K562 (cell line): ENCODE data around the gene LIN7A. TPM values are rescaled to one million over a fixed set of nuclear protein-coding genes. Genes with fewer than 3 reads are reported as not detected.

ENCODE experiments used
- ATAC-seq: fragments of 200-7000 bp; cut with Tn5 transposase; 3 replicates; pipeline ENCODE4 v1.9.1; 2020; ENCODE audit warnings: moderate library complexity
- BruUV-seq: library from RNA; stranded (reverse); fragments of 400-500 nt; replicated peaks from 2 replicates; lab custom pipeline; 2021; lab: Mats Ljungman, UMichigan
- CTCF ChIA-PET: fragments of 300-600 bp; formaldehyde crosslinking; extraction: SDS; loops from one replicate; lab custom pipeline; 2021; ENCODE audit warnings: low intra/inter-chr PET ratio; lab: Yijun Ruan, JAX
- POLR2A ChIA-PET: fragments of 300-600, 350-650 bp; sonication (Branson Sonifier 250); formaldehyde crosslinking; extraction: SDS; loops from one replicate; lab custom pipeline; 2021; ENCODE audit warnings: antibody characterized with exemption, inconsistent platforms; lab: Yijun Ruan, JAX
- DNase-seq, 4 experiments: peaks; one replicate each; pipeline versions ENCODE4 v3.0.0 to v3.0.0-alpha.2; 2011 to 2018; ENCODE audit warnings: low spot score in 3 of 4, mixed read lengths in 3 of 4; ENCODE audit errors: extremely low read depth in 1 of 4
- FAIRE-seq: peaks from 2 replicates; lab custom pipeline; 2011; peaks lifted over from hg19 to GRCh38; lab: Jason Lieb, UNC
- H2AFZ ChIP-seq: 2 replicates; pipeline ENCODE4 v1.6.0; 2011; ENCODE audit warnings: low read depth, low read length, control low read depth, inconsistent platforms
- H3K27ac ChIP-seq: fragments of 200-600 bp; 3 replicates; pipeline ENCODE4 v1.8.0; 2011; ENCODE audit warnings: low read depth, mild to moderate bottlenecking, control low read depth, inconsistent platforms, low read length, moderate library complexity, mixed read lengths; ENCODE audit errors: extremely low read depth
- H3K27me3 ChIP-seq, 2 experiments: fragments of 300-600 bp in 1 of 2; 2 replicates in 1 of 2; 3 replicates in 1 of 2; pipeline versions ENCODE4 v1.6.0 to v1.8.0; 2011; ENCODE audit warnings: inconsistent platforms in 2 of 2, low read length in 2 of 2, mild to moderate bottlenecking in 1 of 2, mixed read lengths in 1 of 2, moderate library complexity in 1 of 2; ENCODE audit not compliant: control insufficient read depth in 2 of 2, insufficient read depth in 2 of 2
- H3K36me3 ChIP-seq: fragments of 300-600 bp; 3 replicates; pipeline ENCODE4 v1.8.0; 2011; ENCODE audit warnings: mild to moderate bottlenecking, low read length, inconsistent platforms; ENCODE audit not compliant: control insufficient read depth, insufficient read depth
- H3K4me1 ChIP-seq, 2 experiments: fragments of 200-600 bp in 1 of 2; replicated peaks in 1 of 2; 2 replicates in 1 of 2; 3 replicates in 1 of 2; pipeline versions ENCODE4 v1.5.1 to v1.8.0; 2011; ENCODE audit warnings: inconsistent platforms in 2 of 2, low read length in 2 of 2, mild to moderate bottlenecking in 1 of 2, mixed read lengths in 1 of 2, moderate library complexity in 1 of 2; ENCODE audit not compliant: control insufficient read depth in 2 of 2, insufficient read depth in 2 of 2
- H3K4me2 ChIP-seq: 2 replicates; pipeline ENCODE4 v1.6.1; 2011; ENCODE audit warnings: low read length, control low read depth, inconsistent platforms, mixed read lengths; ENCODE audit not compliant: insufficient read depth
- H3K4me3 ChIP-seq: fragments of 200-600 bp; sonication (generic), shearing (Covaris generic); 2 replicates; pipeline ENCODE4 v1.5.1; 2016; ENCODE audit warnings: control low read depth, inconsistent platforms
- H3K79me2 ChIP-seq: fragments of 200-600 bp; 3 replicates; pipeline ENCODE4 v1.8.0; 2011; ENCODE audit warnings: low read length, inconsistent platforms; ENCODE audit not compliant: control insufficient read depth, insufficient read depth
- H3K9ac ChIP-seq, 2 experiments: 2 replicates each; pipeline versions ENCODE4 v1.6.0 to v1.6.1; 2011; ENCODE audit warnings: low read depth in 2 of 2, low read length in 2 of 2, control low read depth in 1 of 2, inconsistent platforms in 1 of 2, mild to moderate bottlenecking in 1 of 2, mixed read lengths in 1 of 2; ENCODE audit not compliant: insufficient read depth in 1 of 2
- H3K9me1 ChIP-seq: one replicate; pipeline ENCODE4 v1.6.0; 2011; ENCODE audit warnings: inconsistent platforms, mild to moderate bottlenecking, low read length, moderate library complexity; ENCODE audit not compliant: control insufficient read depth, insufficient read depth
- H3K9me3 ChIP-seq: replicated peaks from 2 replicates; pipeline ENCODE4 v1.5.1; 2011; ENCODE audit warnings: low read depth, low read length, inconsistent platforms; ENCODE audit not compliant: control insufficient read depth, insufficient read depth
- H4K20me1 ChIP-seq: replicated peaks from 2 replicates; pipeline ENCODE4 v1.6.1; 2011; ENCODE audit warnings: low read length, inconsistent platforms, mixed read lengths; ENCODE audit not compliant: control insufficient read depth, insufficient read depth
- E2F3 ChIP-seq: fragments of 250-450 bp; sonication (Bioruptor Pico); IDR thresholded peaks from 2 replicates; pipeline ENCODE4 v1.4.0; 2020; ENCODE audit warnings: mild to moderate bottlenecking
- GTF2E2 ChIP-seq: fragments of 200-800 bp; sonication (Bioruptor generic); IDR thresholded peaks from 2 replicates; pipeline ENCODE4 v1.6.1; 2016; ENCODE audit warnings: missing genetic modification characterization, missing compliant biosample characterization
- ILK ChIP-seq: fragments of 450-650 bp; IDR thresholded peaks from 2 replicates; pipeline ENCODE4 v1.6.1; 2016; ENCODE audit warnings: missing genetic modification characterization, low read depth, mild to moderate bottlenecking, missing compliant biosample characterization, moderate library complexity, borderline replicate concordance
- KAT8 ChIP-seq: fragments of 450-650 bp; IDR thresholded peaks from 2 replicates; pipeline ENCODE4 v1.6.1; 2016; ENCODE audit warnings: low read depth, mild to moderate bottlenecking
- MEF2D ChIP-seq: conservative IDR thresholded peaks from 2 replicates; pipeline ENCODE4 v1.6.1; 2016; ENCODE audit warnings: low read depth, missing genetic modification characterization, missing compliant biosample characterization
- PCBP2 ChIP-seq: fragments of 200-400 bp; formaldehyde crosslinking; IDR thresholded peaks from 2 replicates; pipeline ENCODE4 v1.6.1; 2018; ENCODE audit warnings: low read length, low read depth, mild to moderate bottlenecking, moderate library complexity; ENCODE audit not compliant: poor library complexity, severe bottlenecking
- PTBP1 ChIP-seq: fragments of 200-400 bp; formaldehyde crosslinking; IDR thresholded peaks from 2 replicates; pipeline ENCODE4 v1.6.1; 2017; ENCODE audit warnings: low read depth, low read length
- RFX5 ChIP-seq: IDR thresholded peaks from 2 replicates; pipeline ENCODE4 v1.6.1; 2011; ENCODE audit warnings: low read depth, mild to moderate bottlenecking, improper control_type of control experiment, low read length
- SMARCA5 ChIP-seq: fragments of 450-650 bp; IDR thresholded peaks from 2 replicates; pipeline ENCODE4 v1.6.1; 2016
- ZEB2 ChIP-seq: fragments of 450-650 bp; IDR thresholded peaks from 2 replicates; pipeline ENCODE4 v1.6.1; 2016
- ZNF12 ChIP-seq: sonication (generic); formaldehyde crosslinking; IDR thresholded peaks from 2 replicates; pipeline ENCODE4 v1.4.0; 2020; ENCODE audit warnings: mild to moderate bottlenecking, missing genetic modification reagents
- ZNF175 ChIP-seq: fragments of 200-800 bp; sonication (Bioruptor generic); IDR thresholded peaks from 2 replicates; pipeline ENCODE4 v1.6.1; 2016; ENCODE audit warnings: low read depth, mild to moderate bottlenecking, missing genetic modification characterization, missing compliant biosample characterization
- ZNF217 ChIP-seq: sonication (generic); formaldehyde crosslinking; IDR thresholded peaks from 2 replicates; pipeline ENCODE4 v1.8.0; 2022; ENCODE audit warnings: mild to moderate bottlenecking, missing genetic modification reagents
- ZNF232 ChIP-seq: sonication (generic); formaldehyde crosslinking; IDR thresholded peaks from 2 replicates; pipeline ENCODE4 v1.8.0; 2022; ENCODE audit warnings: mild to moderate bottlenecking, missing genetic modification reagents
- ZNF282 ChIP-seq: sonication (generic); formaldehyde crosslinking; IDR thresholded peaks from 2 replicates; pipeline ENCODE4 v1.8.1; 2023; ENCODE audit warnings: missing genetic modification reagents
- WGBS: fragments of 100-300 bp; shearing (Covaris generic); methylation state at CpG from one replicate; pipeline ENCODE4 v1.1.6; 2016; ENCODE audit warnings: low coverage, mixed read lengths; ENCODE audit not compliant: insufficient coverage; ENCODE audit errors: missing lambda C conversion rate; 5-methylcytosine and 5-hydroxymethylcytosine counted together
- in situ Hi-C: fragments of 300-500 bp; cut with MboI; formaldehyde crosslinking; loops from 4 replicates; pipeline ENCODE4 v1.15.0; 2018; ENCODE audit warnings: inconsistent platforms, mixed read lengths
- intact Hi-C: fragments of 100-400 bp; cut with micrococcal nuclease; formaldehyde crosslinking; loops from 2 replicates; pipeline ENCODE4 v1.14.2; 2022
- polyA plus RNA-seq, 8 experiments: library from polyadenylated mRNA; depleted of rRNA in 4 of 8; stranded (reverse) in 5 of 8; unstranded in 3 of 8; fragments of >200 nt; fragmentation: Nextera tagmentation in 2 of 8; fragmentation: Illumina TruSeq in 1 of 8; extraction: Ambion mirVana in 2 of 8; extraction: Trizol in 1 of 8; gene quantifications; 2 replicates each; pipeline versions ENCODE4 v1.2.1 to v1.2.3, GENCODE V29; 2011 to 2014; ENCODE audit warnings: inconsistent platforms in 1 of 8, missing spikeins in 1 of 8
- total RNA-seq, 7 experiments: library from RNA; depleted of rRNA in 6 of 7; stranded (reverse); fragments of >200 nt in 6 of 7; fragmentation: Illumina TruSeq in 2 of 7; extraction: Trizol in 2 of 7; gene quantifications; 2 replicates each; pipeline versions ENCODE4 v1.2.1 to v1.2.3, GENCODE V29; 2011 to 2021; ENCODE audit warnings: low replicate concordance in 1 of 7
- TF ChIP-seq, protein P1 (sequence below): fragments of 450-650 bp; IDR thresholded peaks from 2 replicates; pipeline ENCODE4 v1.6.1; 2016; ENCODE audit warnings: mild to moderate bottlenecking
- TF ChIP-seq, protein P2 (sequence below): fragments of 450-650 bp; formaldehyde crosslinking; IDR thresholded peaks from 2 replicates; pipeline ENCODE4 v1.4.0; 2020; ENCODE audit warnings: mild to moderate bottlenecking, moderate library complexity

The LIN7A gene
- total and polyA plus RNA-seq, 9 of the 15 experiments (the other 6 are each of a cell fraction or from before 2014, with no cell fraction given) = not detected

DNA sequence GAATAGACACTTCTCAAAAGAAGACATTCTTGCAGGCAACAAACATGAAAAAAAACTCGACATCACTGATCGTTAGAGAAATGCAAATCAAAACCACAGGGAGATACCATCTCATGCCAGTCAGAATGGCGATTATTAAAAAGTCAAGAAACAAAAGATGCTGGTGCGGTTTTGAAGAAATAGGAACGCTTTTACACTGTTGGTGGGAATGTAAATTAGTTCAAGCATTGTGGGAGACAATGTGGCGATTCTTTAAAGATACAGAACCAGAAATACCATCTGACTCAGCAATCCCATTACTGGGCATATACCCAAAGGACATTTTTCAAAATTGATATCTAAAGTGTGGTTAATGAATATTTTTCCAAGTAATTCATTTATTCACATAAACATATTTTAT lies 39.6 kb upstream of the LIN7A start:
- WGBS = 0% methylated on average over 6 of the region's 6 CpGs
- H3K4me3 ChIP-seq = no peak overlapping the region
- DNase-seq = no peak
- H4K20me1 ChIP-seq = no peaks in the 10 kb centered on the region
- H3K9ac ChIP-seq = no peak overlapping the region
- ATAC-seq = no peak
- H3K4me1 ChIP-seq = no peaks in the 10 kb centered on the region
- TF ChIP-seq ZNF12 (CRISPR knock-in tag) (no peak), KAT8 (no peak), E2F3 (CRISPR knock-in tag) (no peak), SMARCA5 (no peak), PCBP2 (no peak), ILK (tag) (no peak), ZEB2 (no peak), ZNF232 (no peak), ZNF175 (CRISPR knock-in tag) (no peak), MEF2D (tag) (no peak), PTBP1 (no peak), GTF2E2 (tag) (no peak), RFX5 (no peak), ZNF282 (no peak), ZNF217 (no peak)
- TF ChIP-seq, protein P1, sequence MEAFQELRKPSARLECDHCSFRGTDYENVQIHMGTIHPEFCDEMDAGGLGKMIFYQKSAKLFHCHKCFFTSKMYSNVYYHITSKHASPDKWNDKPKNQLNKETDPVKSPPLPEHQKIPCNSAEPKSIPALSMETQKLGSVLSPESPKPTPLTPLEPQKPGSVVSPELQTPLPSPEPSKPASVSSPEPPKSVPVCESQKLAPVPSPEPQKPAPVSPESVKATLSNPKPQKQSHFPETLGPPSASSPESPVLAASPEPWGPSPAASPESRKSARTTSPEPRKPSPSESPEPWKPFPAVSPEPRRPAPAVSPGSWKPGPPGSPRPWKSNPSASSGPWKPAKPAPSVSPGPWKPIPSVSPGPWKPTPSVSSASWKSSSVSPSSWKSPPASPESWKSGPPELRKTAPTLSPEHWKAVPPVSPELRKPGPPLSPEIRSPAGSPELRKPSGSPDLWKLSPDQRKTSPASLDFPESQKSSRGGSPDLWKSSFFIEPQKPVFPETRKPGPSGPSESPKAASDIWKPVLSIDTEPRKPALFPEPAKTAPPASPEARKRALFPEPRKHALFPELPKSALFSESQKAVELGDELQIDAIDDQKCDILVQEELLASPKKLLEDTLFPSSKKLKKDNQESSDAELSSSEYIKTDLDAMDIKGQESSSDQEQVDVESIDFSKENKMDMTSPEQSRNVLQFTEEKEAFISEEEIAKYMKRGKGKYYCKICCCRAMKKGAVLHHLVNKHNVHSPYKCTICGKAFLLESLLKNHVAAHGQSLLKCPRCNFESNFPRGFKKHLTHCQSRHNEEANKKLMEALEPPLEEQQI = no peak
- TF ChIP-seq, protein P2, sequence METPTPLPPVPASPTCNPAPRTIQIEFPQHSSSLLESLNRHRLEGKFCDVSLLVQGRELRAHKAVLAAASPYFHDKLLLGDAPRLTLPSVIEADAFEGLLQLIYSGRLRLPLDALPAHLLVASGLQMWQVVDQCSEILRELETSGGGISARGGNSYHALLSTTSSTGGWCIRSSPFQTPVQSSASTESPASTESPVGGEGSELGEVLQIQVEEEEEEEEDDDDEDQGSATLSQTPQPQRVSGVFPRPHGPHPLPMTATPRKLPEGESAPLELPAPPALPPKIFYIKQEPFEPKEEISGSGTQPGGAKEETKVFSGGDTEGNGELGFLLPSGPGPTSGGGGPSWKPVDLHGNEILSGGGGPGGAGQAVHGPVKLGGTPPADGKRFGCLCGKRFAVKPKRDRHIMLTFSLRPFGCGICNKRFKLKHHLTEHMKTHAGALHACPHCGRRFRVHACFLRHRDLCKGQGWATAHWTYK (CRISPR knock-in tag) = no peak
- no peaks in the 10 kb centered on the region for H3K9me1 ChIP-seq
- H3K79me2 ChIP-seq = no peaks in the 10 kb centered on the region
- no peak for FAIRE-seq
- H2AFZ ChIP-seq = no peak overlapping the region
- ChIA-PET CTCF (no interaction called here), POLR2A (no interaction called here)
- H3K36me3 ChIP-seq = no peaks in the 10 kb centered on the region
- no TSS peak for BruUV-seq
- in situ Hi-C loops = no loop called here
- H3K27me3 ChIP-seq = no peaks in the 10 kb centered on the region
- H3K27ac ChIP-seq = no peak overlapping the region
- intact Hi-C loops = no loop called here
- 0 out of 2 replicates have a peak, but pooled peaks cover 8% of the 10 kb centered on the region for H3K9me3 ChIP-seq
- no peak overlapping the region for H3K4me2 ChIP-seq
